GM19035 (cell line): ENCODE results near the gene TTC9C.
"Not testable (repeated sequence)": the region's sequence is repeated elsewhere in the genome, so short reads cannot be mapped to it uniquely, and the experiment has no call there.

Experiments used
- ATAC-seq: cut with Tn5 transposase; IDR thresholded peaks from one replicate; pipeline ENCODE4 v1.9.1; 2021; ENCODE audit not compliant: unreplicated experiment

Gene TTC9C

GRCh38 chr11:62709247-62710000, 18.9 kb upstream of the TTC9C start:
- peak; percentile 74 for ATAC-seq

- peak; percentile 9 for ATAC-seq
These were observed 18.3 kb upstream of the TTC9C start for GRCh38 chr11:62710001-62710345.

- ATAC-seq = no peak
These were observed 15.9 kb upstream of the TTC9C start for GRCh38 chr11:62712276-62712812.

- ATAC-seq = no peak
These were observed 15.4 kb upstream of the TTC9C start for GRCh38 chr11:62712861-62713260.

- no peak for ATAC-seq
These were observed 14.9 kb upstream of the TTC9C start for GRCh38 chr11:62713343-62713742.

GRCh38 chr11:62715150-62716130, 12.8 kb upstream of the TTC9C start:
- ATAC-seq = no peak

GRCh38 chr11:62716206-62716605, 12.1 kb upstream of the TTC9C start:
- no peak for ATAC-seq

- ATAC-seq = no peak
These were observed 11.5 kb upstream of the TTC9C start for GRCh38 chr11:62716816-62717215.

- ATAC-seq = no peak
These were observed 8.8 kb upstream of the TTC9C start for GRCh38 chr11:62719302-62719978.

- no peak for ATAC-seq
These were observed 6.3 kb upstream of the TTC9C start for GRCh38 chr11:62721994-62722393.

- no peak for ATAC-seq
These were observed 4.1 kb upstream of the TTC9C start for GRCh38 chr11:62724171-62724570.

GRCh38 chr11:62725646-62726045, 2.6 kb upstream of the TTC9C start:
- ATAC-seq = no peak

GRCh38 chr11:62726156-62726914, 2.0 kb upstream of the TTC9C start:
- no peak for ATAC-seq

GRCh38 chr11:62726915-62727164, 1.4 kb upstream of the TTC9C start:
- ATAC-seq = no peak

- peak; percentile 71 for ATAC-seq
These were observed 968 bp upstream of the TTC9C start, which contains the start of gene HNRNPUL2 for GRCh38 chr11:62727165-62727871. TSS of gene HNRNPUL2 (minus strand) at chr11:62727457. CDS start at chr11:62727156, 301 bp downstream.

- ATAC-seq = peak; percentile 55
These were observed 465 bp upstream of the TTC9C start for GRCh38 chr11:62727872-62728170.

GRCh38 chr11:62730076-62730475, 1.8 kb downstream of the TTC9C start:
- ATAC-seq = not testable (repeated sequence)

- ATAC-seq = no peak
These were observed 4.5 kb downstream of the TTC9C start for GRCh38 chr11:62732830-62733229.

GRCh38 chr11:62737196-62737595, 8.9 kb downstream of the TTC9C start:
- no peak for ATAC-seq

GRCh38 chr11:62747475-62748160, 19.3 kb downstream of the TTC9C start:
- ATAC-seq = no peak
